CD4-positive, alpha-beta memory T cell (primary cell): Measurements from ENCODE around the gene BCL2L11. TPM values are rescaled to one million over a fixed set of nuclear protein-coding genes. Genes with fewer than 3 reads are reported as not detected.

Experiments used
- CTCF ChIA-PET: fragments of 350-600 bp; sonication (Branson Sonifier 250); formaldehyde crosslinking; loops from one replicate; lab custom pipeline; 2021; ENCODE audit warnings: inconsistent platforms; ENCODE audit not compliant: partially characterized antibody; lab: Charles Lee
- POLR2A ChIA-PET: fragments of 350-600 bp; sonication (Branson Sonifier 250); formaldehyde crosslinking; loops from one replicate; lab custom pipeline; 2021; ENCODE audit not compliant: partially characterized antibody; lab: Charles Lee
- DNase-seq, 5 donors: peaks; one replicate each; pipeline versions ENCODE4 v3.0.0 to v3.0.0-alpha.2; 2020 to 2022; ENCODE audit warnings: mixed read lengths in 1 of 5
- H3K27ac ChIP-seq: one replicate; pipeline ENCODE4 v1.7.0; 2013; ENCODE audit warnings: low read depth, low read length
- H3K27me3 ChIP-seq: 2 replicates; pipeline ENCODE4 v1.7.0; 2013; ENCODE audit warnings: mild to moderate bottlenecking, low read length, moderate library complexity; ENCODE audit not compliant: insufficient read depth
- H3K36me3 ChIP-seq: 2 replicates; pipeline ENCODE4 v1.7.0; 2013; ENCODE audit warnings: mild to moderate bottlenecking, low read length, moderate library complexity; ENCODE audit not compliant: insufficient read depth
- H3K4me1 ChIP-seq: 2 replicates; pipeline ENCODE4 v1.7.0; 2013; ENCODE audit warnings: mild to moderate bottlenecking, low read length, moderate library complexity; ENCODE audit not compliant: insufficient read depth
- H3K4me3 ChIP-seq, 2 donors: one replicate each; pipeline ENCODE4 v1.7.0; 2013; ENCODE audit warnings: low read length in 2 of 2, mild to moderate bottlenecking in 1 of 2
- H3K9me3 ChIP-seq, 2 donors: one replicate each; pipeline ENCODE4 v1.7.0; 2013; ENCODE audit warnings: low read length in 2 of 2, control low read depth in 1 of 2; ENCODE audit not compliant: control insufficient read depth in 1 of 2
- H3K27ac Mint-ChIP-seq, 7 donors: one replicate each; pipeline ENCODE4 v1.8.0; 2020 to 2021; ENCODE audit warnings: mixed read lengths in 7 of 7, mild to moderate bottlenecking in 6 of 7, inconsistent platforms in 3 of 7, moderate library complexity in 3 of 7
- H3K27me3 Mint-ChIP-seq, 2 donors: one replicate each; pipeline ENCODE4 v1.8.0; 2020 to 2021; ENCODE audit warnings: mixed read lengths in 2 of 2
- H3K36me3 Mint-ChIP-seq, 2 donors: one replicate each; pipeline ENCODE4 v1.8.0; 2020 to 2021; ENCODE audit warnings: mixed read lengths in 2 of 2, inconsistent platforms in 1 of 2, mild to moderate bottlenecking in 1 of 2
- H3K4me1 Mint-ChIP-seq, 4 donors: one replicate each; pipeline ENCODE4 v1.8.0; 2020 to 2021; ENCODE audit warnings: mixed read lengths in 4 of 4, mild to moderate bottlenecking in 1 of 4
- H3K4me3 Mint-ChIP-seq, 8 donors: one replicate each; pipeline ENCODE4 v1.8.0; 2020 to 2021; ENCODE audit warnings: mixed read lengths in 8 of 8, mild to moderate bottlenecking in 7 of 8, moderate library complexity in 6 of 8, inconsistent platforms in 3 of 8
- H3K9me3 Mint-ChIP-seq, 8 donors: one replicate each; pipeline ENCODE4 v1.8.0; 2020 to 2021; ENCODE audit warnings: mixed read lengths in 8 of 8, mild to moderate bottlenecking in 5 of 8, inconsistent platforms in 3 of 8, moderate library complexity in 1 of 8
- intact Hi-C: fragments of 100-400 bp; cut with micrococcal nuclease; formaldehyde crosslinking; loops from one replicate; pipeline ENCODE4 v1.15.1; 2023
- polyA plus RNA-seq, 2 donors: library from polyadenylated mRNA; unstranded; fragments of 300-500 nt; fragmentation: Illumina TruSeq; gene quantifications; one replicate each; pipeline ENCODE4 v1.2.3, GENCODE V29; 2021
- total RNA-seq, 2 experiments: library from RNA; stranded (reverse); gene quantifications; one replicate each; pipeline ENCODE4 v1.2.3, GENCODE V29; 2021

The BCL2L11 gene
- total and polyA plus RNA-seq, 4 experiments from 2014 or later, result 4.7 to 34.1 (median 24.6) TPM

DNA sequence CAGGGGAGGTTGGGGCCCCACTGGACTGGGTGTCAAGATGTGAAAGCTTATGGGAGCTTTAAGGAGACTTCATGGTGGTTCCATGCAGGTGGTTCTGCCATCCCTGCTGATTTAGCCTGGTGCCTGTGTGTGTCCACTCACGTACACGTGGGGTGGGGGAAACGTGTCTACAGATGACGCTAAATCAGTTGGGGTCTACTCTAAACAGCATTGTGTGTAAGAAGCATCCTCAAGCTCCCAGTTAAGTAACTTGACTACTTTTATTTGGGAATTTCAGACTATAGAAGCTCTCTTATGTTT is 47.1 kb downstream of the BCL2L11 start:
- Histone ChIP-seq H3K27me3 (peaks cover 3% of the 10 kb centered on the region), H3K4me3 (no peak overlapping the region), H3K4me1 (peaks cover 21% of the 10 kb centered on the region), H3K36me3 (no peaks in the 10 kb centered on the region), H3K27ac (no peak overlapping the region), H3K9me3 (no peaks in the 10 kb centered on the region)
- Mint-ChIP-seq H3K27me3 (peaks cover 0 to 6% of the 10 kb centered on the region in 2 donors), H3K9me3 (no peaks in the 10 kb centered on the region), H3K4me3 (no peak overlapping the region), H3K36me3 (peaks cover 15 to 18% of the 10 kb centered on the region in 2 donors), H3K4me1 (peaks cover 11 to 23% (median 17%) of the 10 kb centered on the region in 4 donors), H3K27ac (peak overlapping the region in 1 of 7 donors; percentile 23)
- intact Hi-C loops, result no loop called here
- POLR2A ChIA-PET, result no interaction called here
- DNase-seq, result no peak
- CTCF ChIA-PET, result interaction anchor here (1.4 kb wide), 1 partner anchor 11 kb away, joined by 4 read pairs; no protein-coding TSS in a partner anchor

DNA sequence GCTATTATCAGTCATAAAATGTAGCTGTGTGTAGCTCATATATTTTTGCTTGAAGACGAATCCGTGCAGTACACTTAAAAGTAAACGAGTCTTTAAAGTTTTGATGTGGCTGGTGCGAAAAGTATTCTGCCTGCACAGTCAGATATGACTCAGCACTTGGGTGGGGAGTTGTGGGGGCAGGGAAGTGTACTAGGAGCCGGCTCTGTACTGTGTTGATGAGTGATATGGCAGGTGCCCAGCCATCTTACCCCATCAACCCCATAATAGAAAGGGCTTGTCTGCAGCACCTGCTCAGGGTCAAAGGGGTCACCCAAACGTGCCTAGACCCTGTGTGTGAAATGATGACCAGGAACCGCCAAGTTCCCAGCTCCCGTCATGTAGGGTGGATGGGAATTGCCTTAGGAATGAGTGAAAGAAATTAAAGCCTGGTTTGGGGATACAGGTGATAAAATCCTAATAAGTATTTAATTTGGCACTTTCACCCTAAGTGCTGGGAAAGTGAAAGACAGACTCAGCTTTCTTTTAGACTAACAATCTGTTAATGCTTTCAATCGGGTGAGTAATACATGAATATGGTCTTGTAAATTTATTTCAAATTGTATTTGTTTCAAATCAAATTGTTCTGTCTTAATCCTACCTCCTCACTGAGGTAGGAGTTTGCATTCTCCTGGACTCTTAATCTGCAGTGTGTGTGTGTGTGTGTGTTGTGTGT is 48.0 kb downstream of the BCL2L11 start:
- CTCF ChIA-PET, result interaction anchor here (1.4 kb wide), 1 partner anchor 12 kb away, joined by 4 read pairs; no protein-coding TSS in a partner anchor

DNA sequence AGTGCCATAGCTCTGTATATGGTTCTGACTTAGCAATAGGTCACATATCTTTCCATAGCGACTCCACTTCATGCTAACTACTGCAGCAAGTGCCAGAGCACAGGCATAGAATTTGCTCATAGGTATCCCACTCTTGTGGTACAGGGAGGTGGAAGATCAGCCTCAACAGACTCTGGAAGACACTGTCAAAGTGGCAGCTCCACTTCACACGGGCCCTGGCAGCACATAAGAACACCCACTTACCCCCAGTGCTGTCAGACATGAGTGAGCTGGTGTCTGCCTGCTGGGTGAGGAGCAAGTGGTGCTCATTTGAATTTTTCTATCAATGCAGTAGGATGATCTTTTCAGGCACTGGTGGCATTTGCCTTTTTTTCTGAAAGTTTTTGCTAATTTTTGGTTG is 48.6 kb downstream of the BCL2L11 start:
- H3K27ac ChIP-seq, result no peak overlapping the region
- intact Hi-C loops, result no loop called here
- H3K9me3 Mint-ChIP-seq, result no peaks in the 10 kb centered on the region
- H3K4me3 Mint-ChIP-seq, result no peak overlapping the region
- CTCF ChIA-PET, result no interaction called here
- H3K27me3 Mint-ChIP-seq, result peaks cover 0 to 6% of the 10 kb centered on the region in 2 donors
- H3K4me3 ChIP-seq, result no peak overlapping the region
- no peaks in the 10 kb centered on the region for H3K9me3 ChIP-seq
- H3K36me3 ChIP-seq, result no peaks in the 10 kb centered on the region
- POLR2A ChIA-PET, result interaction anchor here (1.4 kb wide), 1 partner anchor 49 kb away, joined by 4 read pairs; the partner anchor contains the start of gene BCL2L11
- peaks cover 10 to 11% of the 10 kb centered on the region in 2 donors for H3K36me3 Mint-ChIP-seq
- DNase-seq, result no peak
- peaks cover 6 to 16% (median 13%) of the 10 kb centered on the region in 4 donors for H3K4me1 Mint-ChIP-seq
- H3K27me3 ChIP-seq, result peaks cover 3% of the 10 kb centered on the region
- H3K4me1 ChIP-seq, result peaks cover 17% of the 10 kb centered on the region
- H3K27ac Mint-ChIP-seq, result peak overlapping the region in 5 of 7 donors; percentile 12 to 72 (median 23)

More for the DNA sequence above, 48.0 kb downstream of the BCL2L11 start:
- Histone ChIP-seq H3K4me3 (no peak overlapping the region), H3K36me3 (no peaks in the 10 kb centered on the region), H3K27me3 (peaks cover 3% of the 10 kb centered on the region), H3K4me1 (peaks cover 17% of the 10 kb centered on the region), H3K27ac (no peak overlapping the region), H3K9me3 (no peaks in the 10 kb centered on the region)
- Mint-ChIP-seq H3K9me3 (no peaks in the 10 kb centered on the region), H3K4me3 (no peak overlapping the region), H3K27ac (peak overlapping the region in 2 of 7 donors; percentile 17 to 76), H3K27me3 (peaks cover 0 to 6% of the 10 kb centered on the region in 2 donors), H3K36me3 (peaks cover 12 to 15% of the 10 kb centered on the region in 2 donors), H3K4me1 (peaks cover 6 to 16% (median 13%) of the 10 kb centered on the region in 4 donors)
- POLR2A ChIA-PET, result interaction anchor here (1.4 kb wide), 1 partner anchor 48 kb away, joined by 4 read pairs; the partner anchor contains the start of gene BCL2L11
- peak in 3 of 5 donors; percentile 3 to 10 (median 5) for DNase-seq
- intact Hi-C loops, result no loop called here

DNA sequence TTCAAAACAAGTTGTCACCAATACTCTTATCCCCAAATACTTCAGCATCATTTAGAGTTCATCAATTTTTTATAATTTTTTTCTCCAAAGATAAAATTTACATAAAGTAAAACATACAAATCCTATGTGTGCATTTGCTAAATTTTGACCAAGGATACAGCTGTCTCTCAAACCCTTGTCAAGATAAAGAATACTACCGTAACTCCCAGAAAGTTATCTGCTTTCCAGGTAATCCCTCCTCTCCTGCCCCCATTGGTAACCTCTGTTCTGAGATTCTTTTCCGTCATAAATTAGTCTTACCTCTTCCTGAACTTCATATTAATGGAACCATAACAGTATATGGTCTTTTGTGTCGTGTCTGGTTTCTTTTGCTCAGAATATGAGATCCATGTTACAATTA is 49.2 kb downstream of the BCL2L11 start:
- DNase-seq, result no peak
- H3K36me3 ChIP-seq, result no peaks in the 10 kb centered on the region
- H3K36me3 Mint-ChIP-seq, result peaks cover 7% of the 10 kb centered on the region in 2 donors
- ChIA-PET POLR2A (no interaction called here), CTCF (no interaction called here)
- peaks cover 0 to 10% of the 10 kb centered on the region in 2 donors for H3K27me3 Mint-ChIP-seq
- no peak overlapping the region for H3K4me3 Mint-ChIP-seq
- no peak overlapping the region for H3K27ac Mint-ChIP-seq
- intact Hi-C loops, result no loop called here
- H3K9me3 ChIP-seq, result no peaks in the 10 kb centered on the region
- H3K4me1 Mint-ChIP-seq, result peaks cover 6 to 16% (median 13%) of the 10 kb centered on the region in 4 donors
- no peak overlapping the region for H3K4me3 ChIP-seq
- H3K4me1 ChIP-seq, result peaks cover 17% of the 10 kb centered on the region
- H3K27me3 ChIP-seq, result peaks cover 3% of the 10 kb centered on the region
- H3K9me3 Mint-ChIP-seq, result no peaks in the 10 kb centered on the region
- H3K27ac ChIP-seq, result no peak overlapping the region

DNA sequence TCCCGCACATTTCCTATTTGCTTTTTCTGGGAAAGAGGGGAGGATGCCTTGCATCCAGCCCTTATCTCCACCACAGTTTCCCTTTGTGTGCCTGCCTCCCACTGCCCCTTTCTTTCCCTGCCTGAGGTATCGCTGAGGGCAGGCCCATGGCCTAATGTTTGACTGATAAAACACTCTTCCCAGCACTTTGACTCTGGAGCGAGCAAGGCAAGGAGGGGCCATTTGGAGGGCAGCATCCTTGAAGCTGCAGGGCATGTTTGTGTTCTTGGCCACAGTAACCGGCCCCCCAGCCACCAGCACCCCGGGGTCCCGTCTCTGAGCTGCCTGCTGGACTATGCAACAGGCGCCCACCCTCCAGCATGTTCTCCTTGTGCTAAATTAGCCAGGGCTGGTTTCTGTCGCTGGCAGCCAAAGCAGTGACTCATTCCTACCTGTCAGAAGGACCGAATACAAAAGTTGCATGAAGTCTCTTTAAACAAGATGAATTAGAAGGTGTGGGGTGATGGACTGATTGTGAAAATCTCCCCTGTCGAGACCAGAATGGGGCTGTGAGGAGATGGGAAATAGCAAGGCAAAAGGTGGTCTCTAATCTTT is 50.7 kb downstream of the BCL2L11 start:
- ChIA-PET CTCF (no interaction called here), POLR2A (no interaction called here)
- no peak overlapping the region for H3K4me3 ChIP-seq
- peaks cover 17% of the 10 kb centered on the region for H3K4me1 ChIP-seq
- no peaks in the 10 kb centered on the region for H3K36me3 ChIP-seq
- H3K9me3 Mint-ChIP-seq, result no peaks in the 10 kb centered on the region
- peak overlapping the region in 1 of 7 donors; percentile 8 for H3K27ac Mint-ChIP-seq
- peaks cover 6 to 16% (median 13%) of the 10 kb centered on the region in 4 donors for H3K4me1 Mint-ChIP-seq
- no peaks in the 10 kb centered on the region for H3K36me3 Mint-ChIP-seq
- no peak for DNase-seq
- peaks cover 3% of the 10 kb centered on the region for H3K27me3 ChIP-seq
- peaks cover 0 to 11% of the 10 kb centered on the region in 2 donors for H3K27me3 Mint-ChIP-seq
- no peaks in the 10 kb centered on the region for H3K9me3 ChIP-seq
- no peak overlapping the region for H3K27ac ChIP-seq
- no peak overlapping the region for H3K4me3 Mint-ChIP-seq
- intact Hi-C loops, result no loop called here

DNA sequence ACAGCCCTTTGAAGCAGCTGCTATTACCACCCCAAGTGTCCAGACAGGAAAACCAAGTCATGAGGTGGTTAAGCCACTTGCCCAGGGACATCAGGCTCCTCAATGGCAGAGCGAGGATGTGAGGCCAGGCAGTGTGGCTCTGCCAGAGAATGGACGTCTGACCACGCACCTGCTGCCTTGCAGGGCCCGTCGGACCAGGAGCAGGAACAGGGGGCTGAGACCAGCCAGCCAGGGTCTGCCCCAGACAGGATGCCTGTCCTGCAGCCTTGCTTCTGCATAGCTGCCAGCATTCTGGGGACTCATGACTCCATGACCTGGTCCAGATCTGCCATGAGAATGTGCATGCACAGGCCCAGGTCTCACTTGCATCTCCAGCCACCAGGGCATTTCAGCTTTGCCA is 52.0 kb downstream of the BCL2L11 start:
- H3K9me3 ChIP-seq, result no peaks in the 10 kb centered on the region
- ChIA-PET POLR2A (no interaction called here), CTCF (no interaction called here)
- no peaks in the 10 kb centered on the region for H3K36me3 ChIP-seq
- H3K27me3 ChIP-seq, result peaks cover 3% of the 10 kb centered on the region
- Mint-ChIP-seq H3K4me1 (peaks cover 5 to 15% (median 11%) of the 10 kb centered on the region in 4 donors), H3K9me3 (no peaks in the 10 kb centered on the region), H3K4me3 (no peak overlapping the region), H3K27me3 (peaks cover 0 to 11% of the 10 kb centered on the region in 2 donors), H3K36me3 (no peaks in the 10 kb centered on the region), H3K27ac (no peak overlapping the region)
- intact Hi-C loops, result no loop called here
- no peak for DNase-seq
- peaks cover 14% of the 10 kb centered on the region for H3K4me1 ChIP-seq
- no peak overlapping the region for H3K4me3 ChIP-seq
- H3K27ac ChIP-seq, result no peak overlapping the region

DNA sequence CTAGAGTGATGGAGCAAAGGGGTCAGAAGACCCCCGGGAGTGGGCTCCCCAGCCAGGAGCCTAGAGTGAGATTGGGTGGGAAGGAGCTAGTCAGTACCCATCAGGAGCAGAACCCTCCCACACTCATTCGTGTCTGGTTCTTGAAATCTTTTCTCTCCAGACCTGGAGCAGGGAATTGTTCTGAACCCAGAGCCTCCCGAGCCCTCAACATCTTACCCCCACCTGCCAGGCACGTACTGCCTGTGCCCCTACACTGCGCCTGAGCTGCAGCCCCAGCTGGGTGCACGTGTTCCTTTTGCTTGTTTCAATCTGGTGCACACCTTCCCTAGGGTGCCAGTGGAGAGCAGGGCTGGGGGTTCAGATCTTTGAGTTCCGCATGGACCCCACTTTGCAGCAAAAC is 52.6 kb downstream of the BCL2L11 start:
- H3K4me3 Mint-ChIP-seq, result no peak overlapping the region
- H3K27ac ChIP-seq, result no peak overlapping the region
- peaks cover 0 to 11% (median 6%) of the 10 kb centered on the region in 4 donors for H3K4me1 Mint-ChIP-seq
- peaks cover 2 to 10% of the 10 kb centered on the region in 2 donors for H3K27me3 Mint-ChIP-seq
- no peak overlapping the region for H3K4me3 ChIP-seq
- no peaks in the 10 kb centered on the region for H3K36me3 ChIP-seq
- H3K4me1 ChIP-seq, result peaks cover 7% of the 10 kb centered on the region
- peaks cover 3% of the 10 kb centered on the region for H3K27me3 ChIP-seq
- intact Hi-C loops, result no loop called here
- no peak for DNase-seq
- no peaks in the 10 kb centered on the region for H3K9me3 ChIP-seq
- ChIA-PET CTCF (no interaction called here), POLR2A (no interaction called here)
- no peaks in the 10 kb centered on the region for H3K9me3 Mint-ChIP-seq
- no peaks in the 10 kb centered on the region for H3K36me3 Mint-ChIP-seq
- H3K27ac Mint-ChIP-seq, result no peak overlapping the region
